ENCODE measurements around the gene SNTG2.
"Not testable (repeated sequence)": the region's sequence is repeated elsewhere in the genome, so short reads cannot be mapped to it uniquely, and the experiment has no call there.

Gene SNTG2

GRCh38 chr2:1055014-1055595 lies 104.5 kb downstream of the SNTG2 start:
- no peak for DNase-seq

GRCh38 chr2:1060372-1060771 lies 109.7 kb downstream of the SNTG2 start:
- no peak for DNase-seq

GRCh38 chr2:1060987-1061386 lies 110.3 kb downstream of the SNTG2 start:
- DNase-seq: no peak

GRCh38 chr2:1068241-1068640 lies 117.6 kb downstream of the SNTG2 start:
- no peak for DNase-seq

- DNase-seq: no peak
These were observed 118.2 kb downstream of the SNTG2 start for GRCh38 chr2:1068822-1069221.

GRCh38 chr2:1069847-1070246 lies 119.2 kb downstream of the SNTG2 start:
- no peak for DNase-seq

GRCh38 chr2:1070601-1071000 lies 120.0 kb downstream of the SNTG2 start:
- DNase-seq: no peak

GRCh38 chr2:1071650-1072049 lies 121.0 kb downstream of the SNTG2 start:
- DNase-seq: no peak

- DNase-seq: no peak
These were observed 121.6 kb downstream of the SNTG2 start for GRCh38 chr2:1072250-1072649.

- no peak for DNase-seq
These were observed 127.3 kb downstream of the SNTG2 start for GRCh38 chr2:1077911-1078310.

- DNase-seq: no peak
These were observed 127.7 kb downstream of the SNTG2 start for GRCh38 chr2:1078326-1078725.

- no peak for DNase-seq
These were observed 129.5 kb downstream of the SNTG2 start for GRCh38 chr2:1079873-1080799.

GRCh38 chr2:1081451-1082225 lies 131.0 kb downstream of the SNTG2 start:
- no peak for DNase-seq

- no peak for DNase-seq
These were observed 132.0 kb downstream of the SNTG2 start for GRCh38 chr2:1082456-1083205.

- DNase-seq: no peak
These were observed 137.7 kb downstream of the SNTG2 start for GRCh38 chr2:1088192-1088860.

GRCh38 chr2:1088940-1089339 lies 138.3 kb downstream of the SNTG2 start:
- DNase-seq: no peak

GRCh38 chr2:1091895-1092585 lies 141.4 kb downstream of the SNTG2 start:
- DNase-seq: no peak

GRCh38 chr2:1093668-1094067 lies 143.0 kb downstream of the SNTG2 start:
- DNase-seq: not testable (repeated sequence)

GRCh38 chr2:1097101-1097500 lies 146.5 kb downstream of the SNTG2 start:
- no peak for DNase-seq

- DNase-seq: no peak
These were observed 148.8 kb downstream of the SNTG2 start for GRCh38 chr2:1099418-1099817.

GRCh38 chr2:1101011-1101782 lies 150.5 kb downstream of the SNTG2 start:
- DNase-seq: no peak

Measured in NCI-H146 (cell line).